IPS DF 4.7 (cell line): ENCODE measurements around the gene IRGQ.
"Not testable (repeated sequence)": the region's sequence is repeated elsewhere in the genome, so short reads cannot be mapped to it uniquely, and the experiment has no call there.

ENCODE experiments used
- DNase-seq: peaks from one replicate; pipeline ENCODE4 v3.0.0-alpha.2; 2013; ENCODE audit warnings: low spot score; ENCODE audit errors: extremely low read depth

The IRGQ gene

DNA sequence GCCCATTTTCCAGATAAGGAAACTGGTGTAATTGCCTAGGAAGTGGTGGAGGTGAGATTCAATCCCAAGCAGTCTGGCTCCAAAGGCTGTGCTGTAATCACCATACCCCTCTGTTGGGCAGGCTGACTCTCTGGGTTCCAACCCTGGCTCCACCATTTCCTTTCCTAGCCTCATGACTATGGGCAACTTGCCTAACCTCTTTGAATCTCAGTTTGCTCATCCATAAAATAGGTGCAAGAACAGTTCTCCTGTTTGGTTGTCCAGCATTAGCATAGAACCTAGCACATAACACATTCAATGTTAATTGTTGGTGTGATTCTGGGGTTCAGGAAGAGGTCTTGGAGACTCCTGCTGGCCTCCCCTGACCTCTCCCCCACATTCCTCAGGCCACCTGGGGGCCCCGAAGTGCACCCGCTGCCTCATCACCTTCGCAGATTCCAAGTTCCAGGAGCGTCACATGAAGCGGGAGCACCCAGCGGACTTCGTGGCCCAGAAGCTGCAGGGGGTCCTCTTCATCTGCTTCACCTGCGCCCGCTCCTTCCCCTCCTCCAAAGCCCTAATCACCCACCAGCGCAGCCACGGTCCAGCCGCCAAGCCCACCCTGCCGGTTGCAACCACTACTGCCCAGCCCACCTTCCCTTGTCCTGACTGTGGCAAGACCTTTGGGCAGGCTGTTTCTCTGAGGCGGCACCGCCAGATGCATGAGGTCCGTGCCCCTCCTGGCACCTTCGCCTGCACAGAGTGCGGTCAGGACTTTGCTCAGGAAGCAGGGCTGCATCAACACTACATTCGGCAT lies 2.7 kb upstream of the IRGQ start:
- DNase-seq = no peak

DNA sequence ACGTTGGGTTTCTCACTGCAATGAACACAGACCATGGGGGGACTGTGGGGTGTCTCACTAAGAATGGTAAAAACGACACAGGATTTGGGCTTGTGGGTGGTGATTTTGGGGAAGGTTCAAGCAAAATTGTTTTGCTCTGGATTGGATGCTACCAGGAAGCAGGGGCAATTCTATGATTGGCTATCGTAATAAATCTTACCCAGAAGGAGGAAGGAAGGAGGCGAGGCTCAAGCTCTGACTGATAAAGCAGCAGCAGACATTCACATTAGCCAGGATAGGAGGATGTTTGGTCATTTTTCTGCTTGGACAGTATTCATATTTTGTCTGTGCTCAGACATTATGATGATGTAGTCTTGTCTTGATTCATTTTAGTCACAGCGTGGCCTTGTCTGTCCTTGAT lies 1.9 kb upstream of the IRGQ start:
- no peak for DNase-seq

DNA sequence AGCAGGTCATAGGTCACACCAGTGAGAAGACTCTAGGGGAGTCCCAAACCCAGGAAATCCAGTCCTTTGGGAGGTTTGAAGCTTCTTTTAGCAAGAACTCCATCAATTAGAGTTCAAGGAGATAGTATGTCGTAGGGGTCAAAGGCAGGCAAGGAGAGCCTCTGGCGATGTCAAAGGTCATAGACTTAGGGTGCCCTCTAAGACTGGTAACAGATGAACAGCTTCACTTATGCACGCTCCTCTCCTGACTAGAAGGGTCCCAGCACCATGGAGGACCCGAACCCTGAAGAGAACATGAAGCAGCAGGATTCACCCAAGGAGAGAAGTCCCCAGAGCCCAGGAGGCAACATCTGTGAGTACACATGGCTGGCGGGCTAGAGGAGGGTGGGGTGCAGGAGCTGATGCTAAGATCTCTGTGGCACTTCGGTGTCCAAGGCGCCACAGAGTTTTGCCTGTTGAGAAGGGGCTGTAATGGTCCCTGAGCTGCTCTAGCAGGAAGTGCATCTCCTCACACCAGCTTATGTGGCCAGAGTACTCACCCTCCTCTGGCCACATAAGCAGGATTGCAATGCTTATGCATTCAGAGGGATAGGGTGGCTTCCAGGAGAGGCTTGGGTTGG lies 1.0 kb upstream of the IRGQ start:
- DNase-seq = no peak

DNA sequence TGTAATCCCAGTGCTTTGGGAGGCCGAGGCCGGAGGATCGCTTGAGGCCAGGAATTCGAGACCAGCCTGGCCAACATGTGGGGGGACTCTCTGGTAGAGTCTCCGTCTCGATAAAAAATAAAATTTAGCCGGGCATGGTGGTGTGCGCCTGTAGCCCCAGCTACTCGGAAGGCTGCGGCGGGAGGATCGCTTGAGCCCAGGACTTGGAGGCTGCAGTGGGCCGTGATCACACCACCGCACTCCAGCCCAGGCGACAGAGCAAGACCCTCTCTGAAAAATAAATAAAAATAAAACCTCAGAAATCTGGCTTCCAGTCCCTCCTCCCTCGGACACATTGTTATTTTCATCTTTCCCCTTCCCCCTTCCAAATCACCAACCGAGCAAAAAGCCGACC lies 332 bp downstream of the IRGQ start:
- DNase-seq = no peak

DNA sequence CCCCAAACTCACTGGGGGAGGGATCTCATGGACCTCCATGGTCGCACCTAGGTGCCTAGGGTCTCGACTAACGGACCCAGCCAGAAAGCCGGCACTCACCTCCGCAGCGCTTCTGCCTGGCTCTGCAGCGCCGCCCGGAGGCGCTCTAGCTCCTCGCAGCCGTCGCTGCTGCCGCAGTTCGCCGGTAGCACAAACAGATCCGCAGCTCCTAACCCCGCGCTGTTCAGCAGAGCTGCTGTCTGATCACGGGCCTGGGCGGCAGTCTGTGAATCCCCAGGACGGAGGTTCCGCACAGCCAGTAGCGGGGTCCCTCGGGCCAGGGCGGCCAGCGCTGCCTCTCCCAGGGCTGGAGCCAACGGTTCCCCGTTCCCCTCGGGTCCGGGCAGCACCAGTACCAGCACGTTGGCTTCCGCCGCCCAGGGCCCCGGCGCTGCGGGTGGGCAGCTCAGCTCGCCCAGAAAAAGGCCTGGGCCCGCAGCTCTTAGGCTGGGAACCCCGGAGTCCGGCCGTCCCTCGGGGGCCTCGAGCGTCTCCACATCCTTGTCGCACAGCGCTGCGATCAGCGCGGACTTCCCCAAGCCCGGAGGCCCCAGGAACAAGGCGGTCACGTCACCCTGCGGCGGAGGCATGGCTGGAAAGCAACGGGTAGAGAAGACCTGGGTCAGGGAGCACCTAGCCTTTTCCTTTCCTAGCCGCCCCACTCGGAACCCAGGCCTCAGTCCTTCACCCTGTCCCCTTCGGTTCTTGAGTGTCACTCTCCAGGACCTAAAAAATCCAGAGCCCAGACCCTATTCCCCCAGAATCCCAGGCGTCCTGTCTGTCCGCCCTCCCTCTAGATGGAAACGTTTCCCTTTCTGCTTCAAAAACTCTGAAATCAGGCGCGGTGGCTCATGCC lies 977 bp downstream of the IRGQ start:
- peak; percentile 22 for DNase-seq

DNA sequence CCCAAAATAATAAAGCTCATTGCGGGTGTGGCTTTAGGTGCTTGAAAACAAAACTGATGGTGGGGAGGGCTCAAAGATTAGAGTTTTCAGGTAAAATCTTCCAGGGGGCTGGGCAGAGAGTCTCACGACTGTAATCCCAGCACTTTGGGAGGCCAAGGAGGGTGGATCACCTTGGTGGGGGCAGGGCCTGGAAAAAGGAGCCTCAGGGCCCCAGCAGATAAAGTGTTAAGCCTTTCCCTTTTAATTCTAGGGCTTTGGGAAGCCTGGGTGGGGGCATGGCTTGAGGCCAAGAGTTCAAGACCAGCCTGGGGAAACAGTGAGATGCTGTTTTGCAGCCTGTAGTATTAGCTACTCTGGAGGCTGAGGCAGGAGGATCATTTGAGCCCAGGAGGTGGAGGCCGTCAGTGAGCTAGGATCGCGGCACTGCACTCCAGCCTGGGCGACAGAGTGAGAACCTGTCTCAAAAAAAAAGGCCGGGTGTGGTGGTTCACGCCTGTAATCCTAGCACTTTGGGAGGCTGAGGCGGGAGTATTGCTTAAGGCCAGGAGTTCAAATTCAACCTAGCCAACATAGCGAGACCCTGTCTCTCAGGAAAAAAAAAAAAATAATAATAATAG lies 1.7 kb downstream of the IRGQ start:
- no peak for DNase-seq

DNA sequence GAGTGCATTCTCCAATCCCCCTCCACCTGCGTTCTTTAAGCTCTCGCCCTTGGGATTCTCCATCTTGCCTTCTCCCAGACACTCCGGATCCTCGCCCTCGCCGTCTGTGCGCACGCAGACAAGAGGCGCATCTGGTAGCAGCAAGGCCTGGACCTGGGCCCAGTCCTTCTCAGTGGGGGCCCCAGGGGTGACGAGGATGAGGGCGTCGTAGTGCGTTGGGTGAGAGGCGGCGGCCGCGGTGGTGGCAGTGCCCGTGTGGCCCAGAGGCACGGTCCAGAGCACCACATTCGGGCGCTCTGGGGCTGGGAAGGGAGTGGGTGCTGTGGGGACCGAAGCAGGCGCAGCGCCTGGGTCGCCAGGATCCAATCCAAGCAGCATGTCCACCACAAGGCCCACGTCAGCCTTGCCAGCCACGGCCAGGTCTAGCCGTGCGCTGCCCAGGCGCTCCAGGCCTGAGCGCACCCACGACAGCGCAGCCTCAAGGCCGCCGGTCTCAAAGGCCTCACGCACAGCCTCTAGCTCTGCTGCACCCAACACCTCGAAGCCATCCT lies 3.1 kb downstream of the IRGQ start:
- DNase-seq = no peak

DNA sequence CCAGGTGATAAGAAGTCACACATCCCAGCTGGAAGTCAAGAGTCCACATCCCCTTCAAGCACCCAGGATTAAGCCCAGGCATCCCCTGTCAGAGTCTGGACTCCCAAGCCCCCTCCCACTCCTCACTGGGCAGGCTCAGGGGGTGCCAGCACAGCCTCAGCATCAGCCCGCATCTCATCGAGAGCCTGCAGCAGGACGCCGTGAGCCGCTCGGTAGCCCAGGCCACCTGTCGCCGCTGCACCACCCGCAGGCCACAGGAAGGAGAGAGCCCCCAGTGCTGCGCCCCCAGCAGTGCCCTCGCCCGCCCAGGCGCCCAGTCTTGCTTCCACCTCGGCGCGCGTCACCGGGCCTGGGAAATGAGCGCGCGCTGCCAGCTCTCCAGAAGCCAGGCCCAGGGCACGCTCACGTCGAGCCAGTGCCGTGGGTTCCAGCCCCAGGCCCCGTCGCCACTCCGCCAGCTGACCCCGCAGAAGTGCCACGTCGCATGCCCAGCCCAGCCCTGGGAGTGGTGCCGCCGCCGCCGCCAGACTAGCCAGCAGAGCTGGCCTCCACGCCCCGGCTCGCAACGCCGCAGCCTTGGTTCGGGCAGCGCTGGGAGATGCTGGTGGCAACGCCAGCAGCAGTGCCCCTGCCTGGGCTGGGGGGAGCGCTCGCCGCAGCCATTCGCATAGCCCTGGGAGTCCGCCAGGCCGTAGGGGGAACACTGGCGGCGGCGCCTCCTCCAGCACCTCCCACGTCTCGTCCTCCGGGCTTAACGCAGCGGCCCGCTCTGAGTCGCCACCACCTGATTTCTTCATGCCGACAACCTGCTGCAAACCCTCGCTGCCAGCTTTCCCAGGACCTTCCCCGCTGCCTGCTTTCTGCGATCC lies 3.8 kb downstream of the IRGQ start:
- DNase-seq = no peak

DNA sequence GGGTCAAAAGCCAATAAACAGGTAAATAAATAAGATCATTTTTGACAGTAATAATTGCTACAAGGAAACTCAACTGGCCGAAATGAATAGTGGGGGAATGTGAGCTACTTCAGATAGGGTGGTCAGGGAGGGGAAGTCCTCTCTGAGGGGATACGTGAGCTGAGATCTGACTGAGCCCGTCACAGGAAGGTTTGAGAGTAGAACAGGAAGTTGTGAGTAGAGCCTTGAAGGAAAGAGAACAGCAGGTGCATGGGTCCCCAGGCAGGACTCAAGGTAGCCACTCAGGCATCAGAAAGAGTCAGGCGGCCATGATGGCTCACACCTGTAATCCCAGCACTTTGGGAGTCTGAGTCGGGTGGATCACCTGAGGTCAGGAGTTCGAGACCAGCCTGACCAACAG lies 6.3 kb downstream of the IRGQ start:
- no peak for DNase-seq

DNA sequence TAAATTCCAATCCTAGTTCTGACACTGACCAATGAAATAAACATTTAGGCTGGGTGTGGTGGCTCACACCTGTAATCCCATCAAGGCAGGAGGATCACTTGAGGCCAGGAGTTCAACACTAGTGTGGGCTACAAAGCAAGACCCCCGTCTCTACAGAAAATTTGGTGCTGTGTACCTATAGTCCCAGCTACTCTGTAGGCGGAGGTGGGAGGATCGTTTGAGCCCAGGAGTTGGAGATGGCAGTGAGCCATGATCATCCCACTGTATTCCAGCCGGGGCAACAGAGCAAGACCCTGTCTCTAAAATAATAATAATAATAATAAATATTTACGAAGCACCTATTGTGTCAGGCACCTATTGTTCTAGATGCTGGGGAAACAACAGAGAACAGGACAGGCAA lies 6.7 kb downstream of the IRGQ start:
- no peak for DNase-seq

DNA sequence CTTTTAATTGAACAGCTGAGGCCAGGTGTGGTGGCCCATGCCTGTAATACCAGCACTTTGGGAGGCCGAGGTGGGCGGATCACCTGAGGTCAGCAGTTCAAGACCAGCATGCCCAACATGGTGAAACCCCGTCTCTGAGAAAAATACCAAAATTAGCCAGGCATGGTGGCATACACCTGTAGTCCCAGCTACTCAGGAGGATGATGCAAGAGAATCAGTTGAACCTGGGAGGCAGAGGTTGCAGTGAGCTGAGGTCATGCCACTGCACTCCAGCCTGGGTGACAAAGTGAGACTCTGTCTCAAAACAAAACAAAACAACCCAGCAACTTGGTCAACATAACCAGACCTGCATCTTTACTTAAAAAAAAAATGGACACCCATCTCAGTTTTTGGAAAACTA lies 8.9 kb downstream of the IRGQ start:
- DNase-seq = not testable (repeated sequence)

DNA sequence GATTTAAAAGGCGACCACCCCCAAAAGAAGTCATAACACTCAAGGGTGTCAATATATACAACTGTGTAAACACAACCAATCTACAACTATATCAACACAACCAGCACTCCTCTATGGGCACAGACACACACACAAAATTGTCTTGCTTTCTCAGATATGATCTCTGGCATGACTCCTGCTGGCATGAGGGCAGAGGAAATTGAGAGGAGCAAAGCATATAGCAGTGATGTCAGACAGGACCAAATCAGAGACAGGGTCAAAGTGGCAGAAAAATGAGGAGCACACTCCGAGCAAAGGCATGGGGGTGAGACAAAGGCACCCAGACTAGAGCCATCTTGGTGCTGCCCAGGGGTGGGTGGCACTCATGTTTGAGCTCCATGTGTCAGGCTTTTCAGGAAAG lies 9.6 kb downstream of the IRGQ start:
- DNase-seq = no peak

DNA sequence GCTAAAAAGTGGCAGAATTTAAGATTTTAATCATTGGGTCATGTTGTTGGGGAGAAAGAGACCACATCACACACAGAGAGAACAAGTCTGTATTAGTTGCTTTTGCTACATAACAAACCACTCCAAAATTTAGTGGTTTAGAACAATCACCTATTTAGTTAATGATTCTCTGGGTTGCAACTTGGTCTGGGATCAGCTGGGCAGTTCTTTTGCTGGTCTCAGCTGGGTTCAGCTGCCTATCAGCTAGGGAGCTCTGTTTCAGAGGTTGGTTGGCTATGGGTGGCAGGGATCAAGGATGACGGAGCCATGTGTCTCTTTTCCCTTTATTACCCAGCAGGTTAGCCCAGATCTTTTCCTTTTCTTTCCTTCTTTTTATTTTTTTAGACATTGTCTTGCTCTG lies 11.4 kb downstream of the IRGQ start:
- no peak for DNase-seq

DNA sequence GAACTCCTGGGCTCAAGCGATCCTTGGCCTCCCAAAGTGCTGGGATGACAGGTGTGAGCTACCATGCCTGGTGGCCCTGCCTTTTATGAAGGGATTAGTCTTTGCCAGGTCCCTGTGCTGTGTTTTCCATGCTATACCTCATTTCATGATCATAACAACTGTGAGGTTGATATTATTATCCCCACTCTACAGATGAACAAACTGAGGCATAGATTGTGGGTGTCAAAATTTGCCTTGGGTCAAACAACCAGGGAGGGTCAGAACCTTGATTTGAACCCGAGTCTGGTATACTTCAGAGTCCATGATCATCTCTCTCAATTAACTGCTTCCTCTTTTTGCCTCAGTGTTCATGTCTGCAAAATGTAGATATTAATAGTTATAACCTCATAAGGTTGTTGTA lies 13.4 kb downstream of the IRGQ start:
- no peak for DNase-seq

DNA sequence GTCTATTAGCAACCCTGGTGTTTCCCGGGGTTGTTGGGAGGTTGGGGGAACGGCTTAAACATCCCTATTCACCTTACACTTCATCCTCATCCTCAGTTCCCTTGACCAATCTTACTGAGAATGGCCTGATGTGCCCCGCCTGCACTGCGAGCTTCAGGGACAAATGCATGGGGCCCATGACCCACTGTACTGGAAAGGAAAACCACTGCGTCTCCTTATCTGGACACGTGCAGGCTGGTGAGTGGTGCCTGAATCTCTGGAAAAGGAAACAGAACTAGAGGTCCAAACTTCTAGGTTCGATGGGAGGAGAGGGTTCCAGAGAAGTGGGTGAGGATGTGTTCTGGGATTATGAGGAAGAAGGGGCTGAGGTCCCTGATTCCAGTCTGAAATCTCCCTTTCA lies 14.5 kb downstream of the IRGQ start:
- DNase-seq = no peak

DNA sequence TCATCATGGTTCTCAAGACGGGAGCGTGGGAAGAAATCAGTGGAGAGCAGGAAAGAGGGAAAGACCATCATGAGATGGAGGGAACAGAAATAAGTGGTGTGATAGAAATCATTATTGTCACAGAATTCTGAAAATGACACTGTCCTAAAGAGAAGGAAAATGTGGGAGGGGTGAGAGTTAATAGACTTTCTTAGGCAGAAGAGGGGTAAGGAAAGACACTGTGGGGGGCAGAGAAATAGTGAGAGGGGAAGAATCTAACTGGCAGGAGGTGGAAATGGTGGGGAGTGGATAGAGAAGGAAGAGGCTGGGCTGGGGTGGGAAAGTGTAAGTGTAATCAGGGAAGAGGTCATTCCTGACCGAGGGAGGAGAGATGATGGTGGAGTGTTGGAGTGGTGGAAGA lies 17.1 kb downstream of the IRGQ start:
- DNase-seq = no peak

DNA sequence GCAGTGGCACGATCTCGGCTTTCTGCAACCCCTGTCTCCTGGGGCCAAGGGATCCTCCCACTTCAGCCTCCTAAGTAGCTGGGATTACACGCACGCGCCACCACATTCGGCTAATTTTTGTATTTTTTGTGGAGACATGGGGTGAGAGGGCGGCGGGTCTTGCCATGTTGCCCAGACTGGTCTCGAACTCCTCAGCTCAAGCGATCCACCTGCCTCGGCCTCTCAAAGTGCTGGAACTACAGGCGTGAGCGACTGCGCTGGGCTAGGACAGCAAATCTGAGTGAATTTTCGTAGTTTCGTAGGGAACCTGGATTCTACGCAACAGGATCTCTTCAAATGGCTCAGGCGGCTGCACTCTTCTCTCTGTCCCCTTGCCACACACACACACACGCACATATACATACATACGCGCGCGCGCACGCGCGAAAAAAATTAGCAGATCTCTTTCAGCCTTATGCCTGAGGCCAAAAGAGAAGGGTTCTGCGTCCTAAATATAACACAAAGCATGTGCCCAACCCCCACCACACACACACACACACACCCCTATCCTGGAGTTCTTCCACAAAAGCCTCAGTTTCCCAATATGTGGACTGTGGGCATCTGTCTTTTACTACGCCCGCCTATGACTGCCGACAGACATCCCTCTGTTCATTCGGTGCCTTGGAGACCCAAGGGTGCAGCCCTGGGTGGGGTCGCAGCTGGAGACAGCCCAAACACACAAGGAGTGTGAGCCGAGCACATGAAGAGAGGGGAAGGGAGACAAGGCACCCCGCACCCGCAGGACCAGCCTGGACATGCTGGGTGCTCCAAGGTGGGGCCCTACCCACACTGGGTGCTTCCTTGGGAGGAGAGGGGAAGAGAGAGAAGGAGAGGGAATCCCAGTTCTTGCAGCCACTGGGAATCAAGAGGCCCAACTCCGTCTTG lies 19.7 kb downstream of the IRGQ start:
- no peak for DNase-seq

DNA sequence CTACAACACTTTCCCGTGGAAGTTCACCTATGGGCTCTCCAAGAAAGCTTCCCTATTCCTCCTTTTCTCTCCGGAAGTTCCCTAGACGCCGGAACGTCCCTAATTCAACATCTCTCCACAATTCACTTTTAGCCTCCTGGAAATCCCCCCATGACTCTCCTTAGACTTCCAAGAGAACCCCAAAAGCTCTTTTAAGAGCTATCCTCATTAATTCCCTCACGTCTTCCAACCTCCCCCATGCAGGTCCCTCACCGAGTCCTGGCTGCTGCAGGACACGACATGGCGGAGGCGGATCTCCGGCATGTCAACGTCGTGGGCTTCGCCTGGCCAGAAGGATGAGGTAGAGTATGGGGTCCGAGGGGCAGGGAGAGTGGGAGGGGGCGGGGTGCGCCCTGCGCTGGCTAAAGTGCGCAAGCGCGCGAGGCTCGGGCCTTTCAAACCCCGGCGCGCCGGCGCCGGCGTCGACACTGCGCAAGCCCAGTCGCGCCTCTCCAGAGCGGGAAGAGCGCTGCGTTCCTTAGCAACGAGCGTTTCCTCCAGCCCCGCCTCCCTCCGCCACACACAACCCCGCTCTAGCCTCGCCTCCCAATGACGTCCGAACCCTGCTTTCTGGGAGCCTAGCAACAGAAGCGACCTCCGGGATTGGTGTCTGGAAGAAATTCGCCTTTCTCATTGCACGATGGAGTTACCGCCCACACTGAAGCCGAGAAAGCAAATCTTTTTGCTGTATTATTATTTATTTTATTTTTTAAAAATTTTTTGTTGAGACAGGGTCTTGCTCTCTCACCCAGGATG lies 20.6 kb downstream of the IRGQ start, which contains the start of the genes PINLYP and XRCC1:
TSS of gene PINLYP (plus strand) at position 646 of the 795 bp plus-strand sequence. CDS start 1,391 bp downstream, outside the sequence.
TSS of gene XRCC1 (minus strand) at position 372 of the 795 bp plus-strand sequence. CDS start at position 303, 69 bp downstream.
- DNase-seq = peak; percentile 94
